Measurements from ENCODE around the gene USO1.

Gene USO1

DNA sequence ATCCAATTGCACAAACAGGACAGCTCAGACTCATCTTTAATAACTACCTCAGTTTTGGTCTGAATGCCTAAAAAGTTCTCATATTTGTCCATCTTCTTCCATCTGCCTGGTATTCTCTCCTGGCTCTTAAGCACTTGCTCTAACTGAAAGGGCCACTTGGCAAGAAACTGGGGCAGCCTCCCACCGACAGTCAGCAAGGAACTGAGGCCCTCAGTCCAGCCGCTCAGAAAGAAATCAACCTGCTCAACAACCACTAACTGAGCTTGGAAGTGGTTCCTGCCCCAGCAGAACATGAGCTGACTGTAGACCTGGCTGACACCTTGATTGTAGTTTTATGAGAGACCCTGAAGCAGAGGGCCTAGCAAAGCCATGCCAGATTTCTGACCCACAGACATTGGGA, 93.5 kb downstream of the USO1 start:
- Histone ChIP-seq H3K36me3 (ENCODE audit: insufficient read depth, low read length) (peaks cover 27% of the 10 kb centered on the region), H3K9me3 (ENCODE audit: low read depth, low read length) (no peaks in the 10 kb centered on the region), H3K27ac (no peak overlapping the region), H3K9ac (ENCODE audit: insufficient read length) (no peak overlapping the region), H3K4me3 (no peak overlapping the region)
- TF ChIP-seq EZH2 (IDR thresholded peaks at IDR 0.05) (no peak), FOXP2 (optimal IDR thresholded peaks at IDR 0.05; ENCODE audit: control extremely low read depth, extremely low read length, insufficient read depth) (no peak), POLR2AphosphoS5 (IDR thresholded peaks at IDR 0.05; ENCODE audit: borderline replicate concordance, low read depth, low read length) (no peak)
- no peak for DNase-seq (ENCODE audit: low read depth, low spot score)

DNA sequence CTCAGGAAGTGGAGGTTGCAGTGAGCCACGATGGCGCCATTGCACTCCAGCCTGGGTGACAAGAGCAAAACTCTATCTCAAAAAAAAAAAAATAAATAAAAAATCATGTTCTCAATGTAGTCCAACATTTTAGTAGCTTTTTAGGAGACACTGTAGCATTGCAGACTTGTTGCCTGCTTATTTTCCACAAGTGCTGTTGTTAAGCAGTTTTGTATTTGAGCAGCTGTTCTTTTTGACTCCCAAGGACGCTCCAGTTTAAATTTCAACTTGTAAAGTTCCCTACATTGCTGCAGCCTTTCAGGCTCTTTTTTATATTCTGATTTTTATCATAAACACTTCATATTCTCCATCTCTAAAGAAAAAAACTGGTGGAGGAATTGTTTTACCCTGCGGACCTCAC, 94.7 kb downstream of the USO1 start:
- H3K9ac ChIP-seq (ENCODE audit: insufficient read length): no peak overlapping the region
- no peaks in the 10 kb centered on the region for H3K9me3 ChIP-seq (ENCODE audit: low read depth, low read length)
- H3K36me3 ChIP-seq (ENCODE audit: insufficient read depth, low read length): peaks cover 15% of the 10 kb centered on the region
- H3K27ac ChIP-seq: no peak overlapping the region
- no peak for DNase-seq (ENCODE audit: low read depth, low spot score)
- TF ChIP-seq EZH2 (IDR thresholded peaks at IDR 0.05) (no peak), FOXP2 (optimal IDR thresholded peaks at IDR 0.05; ENCODE audit: control extremely low read depth, extremely low read length, insufficient read depth) (no peak), POLR2AphosphoS5 (IDR thresholded peaks at IDR 0.05; ENCODE audit: borderline replicate concordance, low read depth, low read length) (no peak)
- no peak overlapping the region for H3K4me3 ChIP-seq

DNA sequence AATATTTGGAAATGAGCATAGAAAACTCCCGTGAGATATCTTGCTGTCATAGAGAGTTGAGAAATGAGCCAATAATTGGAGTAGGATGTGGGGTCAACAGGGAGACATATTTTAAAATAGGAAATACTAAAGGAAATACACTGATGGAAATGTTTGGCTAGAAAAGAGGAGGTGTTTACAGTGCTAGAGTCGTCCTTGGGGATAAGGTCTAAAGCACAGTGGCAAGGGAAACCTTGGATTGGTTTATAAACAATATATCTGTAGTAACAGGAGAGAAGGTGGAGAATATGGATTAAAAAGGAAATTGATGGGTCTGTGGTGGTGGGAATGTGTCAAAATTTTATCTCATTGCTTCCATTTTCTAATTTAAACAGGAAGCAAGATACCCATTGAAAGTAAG, 95.8 kb downstream of the USO1 start:
- no peak overlapping the region for H3K27ac ChIP-seq
- TF ChIP-seq POLR2AphosphoS5 (IDR thresholded peaks at IDR 0.05; ENCODE audit: borderline replicate concordance, low read depth, low read length) (no peak), EZH2 (IDR thresholded peaks at IDR 0.05) (no peak), FOXP2 (optimal IDR thresholded peaks at IDR 0.05; ENCODE audit: control extremely low read depth, extremely low read length, insufficient read depth) (no peak)
- no peak overlapping the region for H3K9ac ChIP-seq (ENCODE audit: insufficient read length)
- no peak for DNase-seq (ENCODE audit: low read depth, low spot score)
- H3K9me3 ChIP-seq (ENCODE audit: low read depth, low read length): no peaks in the 10 kb centered on the region
- peaks cover 4% of the 10 kb centered on the region for H3K36me3 ChIP-seq (ENCODE audit: insufficient read depth, low read length)
- H3K4me3 ChIP-seq: no peak overlapping the region

DNA sequence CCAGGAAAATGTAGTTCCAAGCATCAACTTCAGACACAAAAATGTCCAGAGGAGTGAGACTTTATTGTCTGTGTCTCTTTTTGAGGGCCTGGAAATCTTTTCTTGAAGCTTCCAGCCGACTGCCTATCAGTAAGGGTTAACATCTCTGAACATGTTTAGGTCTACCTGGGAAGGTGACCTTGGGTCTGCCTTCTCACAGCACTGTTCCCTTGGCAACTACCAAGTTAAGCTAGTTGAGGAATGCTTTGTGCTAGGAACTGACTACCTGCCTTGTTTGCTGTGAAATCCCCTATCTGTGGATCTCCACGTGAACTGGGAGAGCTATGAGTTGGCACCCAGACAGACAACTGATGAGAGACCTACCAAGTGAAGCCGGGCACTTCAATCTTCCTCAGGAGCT, 96.3 kb downstream of the USO1 start:
- Histone ChIP-seq H3K9me3 (ENCODE audit: low read depth, low read length) (no peaks in the 10 kb centered on the region), H3K9ac (ENCODE audit: insufficient read length) (no peak overlapping the region), H3K4me3 (no peak overlapping the region), H3K27ac (no peak overlapping the region), H3K36me3 (ENCODE audit: insufficient read depth, low read length) (no peaks in the 10 kb centered on the region; the same call in 1 of the 2 replicates)
- no peak for DNase-seq (ENCODE audit: low read depth, low spot score)
- TF ChIP-seq EZH2 (IDR thresholded peaks at IDR 0.05) (no peak), POLR2AphosphoS5 (IDR thresholded peaks at IDR 0.05; ENCODE audit: borderline replicate concordance, low read depth, low read length) (no peak), FOXP2 (optimal IDR thresholded peaks at IDR 0.05; ENCODE audit: control extremely low read depth, extremely low read length, insufficient read depth) (no peak)

DNA sequence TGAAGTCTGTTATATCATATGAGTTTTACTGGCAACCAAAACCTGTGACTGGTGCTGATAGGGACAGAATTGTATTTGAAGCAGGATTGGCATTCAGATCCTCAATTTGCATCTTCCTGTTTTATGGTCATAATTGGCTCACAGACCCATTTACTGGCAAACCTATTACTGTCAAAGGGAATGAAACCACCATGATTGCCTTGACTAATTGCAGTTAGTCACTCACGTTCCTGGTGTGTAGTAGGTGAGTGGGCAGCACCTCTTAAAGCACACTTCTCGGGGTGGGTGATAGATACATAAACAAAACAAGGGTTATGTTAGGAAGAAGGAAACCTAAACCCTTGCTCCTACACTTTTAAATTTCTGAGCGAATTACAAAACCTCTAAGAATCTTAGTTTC, 96.8 kb downstream of the USO1 start:
- Histone ChIP-seq H3K4me3 (no peak overlapping the region), H3K36me3 (ENCODE audit: insufficient read depth, low read length) (no peaks in the 10 kb centered on the region; the same call in 1 of the 2 replicates), H3K27ac (no peak overlapping the region), H3K9ac (ENCODE audit: insufficient read length) (no peak overlapping the region), H3K9me3 (ENCODE audit: low read depth, low read length) (no peaks in the 10 kb centered on the region)
- no peak for DNase-seq (ENCODE audit: low read depth, low spot score)
- no peak for TF ChIP-seq EZH2 (IDR thresholded peaks at IDR 0.05)
- TF ChIP-seq POLR2AphosphoS5 (IDR thresholded peaks at IDR 0.05; ENCODE audit: borderline replicate concordance, low read depth, low read length): no peak
- TF ChIP-seq FOXP2 (optimal IDR thresholded peaks at IDR 0.05; ENCODE audit: control extremely low read depth, extremely low read length, insufficient read depth): no peak

DNA sequence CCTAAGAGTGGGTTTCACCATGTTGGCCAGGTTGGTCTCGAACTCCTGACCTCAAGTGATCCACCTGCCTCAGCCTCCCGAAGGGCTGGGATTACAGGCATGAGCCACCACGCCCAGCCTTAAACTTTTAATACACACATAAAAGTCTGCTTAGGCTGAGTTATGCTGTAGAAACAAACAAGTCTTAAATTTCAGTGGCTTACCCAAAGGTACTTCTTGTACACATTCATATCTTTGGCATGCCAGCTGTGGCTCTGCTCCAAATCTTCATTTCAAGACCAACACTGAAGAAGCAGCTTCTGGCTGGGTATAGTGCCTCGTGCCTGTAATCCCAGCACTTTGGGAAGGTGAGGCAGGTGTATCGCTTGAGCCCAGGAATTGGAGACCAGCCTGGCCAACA, 97.6 kb downstream of the USO1 start:
- Histone ChIP-seq H3K9ac (ENCODE audit: insufficient read length) (no peak overlapping the region), H3K9me3 (ENCODE audit: low read depth, low read length) (no peaks in the 10 kb centered on the region), H3K4me3 (no peak overlapping the region), H3K36me3 (ENCODE audit: insufficient read depth, low read length) (no peaks in the 10 kb centered on the region), H3K27ac (no peak overlapping the region)
- TF ChIP-seq POLR2AphosphoS5 (IDR thresholded peaks at IDR 0.05; ENCODE audit: borderline replicate concordance, low read depth, low read length): no peak
- TF ChIP-seq EZH2 (IDR thresholded peaks at IDR 0.05): no peak
- no peak for TF ChIP-seq FOXP2 (optimal IDR thresholded peaks at IDR 0.05; ENCODE audit: control extremely low read depth, extremely low read length, insufficient read depth)
- no peak for DNase-seq (ENCODE audit: low read depth, low spot score)

DNA sequence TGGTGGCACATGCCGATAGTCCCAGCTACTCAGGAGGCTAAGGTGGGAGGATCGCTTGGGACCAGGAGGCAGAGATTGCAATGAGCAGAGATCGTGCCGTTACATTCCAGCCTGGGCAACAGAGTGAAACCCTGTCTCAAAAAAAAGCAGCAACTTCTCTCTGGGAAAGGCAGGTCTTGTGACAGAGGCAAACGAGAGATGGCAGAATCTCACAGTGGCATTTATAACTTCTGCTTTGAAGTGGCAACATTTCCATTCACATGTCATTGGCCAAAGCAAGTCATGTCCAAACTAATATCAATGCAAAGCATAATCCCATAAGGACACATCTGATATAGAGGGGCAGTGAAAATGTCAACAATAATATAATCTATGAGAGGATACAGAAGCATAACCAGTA, 98.0 kb downstream of the USO1 start:
- no peak overlapping the region for H3K4me3 ChIP-seq
- TF ChIP-seq FOXP2 (optimal IDR thresholded peaks at IDR 0.05; ENCODE audit: control extremely low read depth, extremely low read length, insufficient read depth) (no peak), POLR2AphosphoS5 (IDR thresholded peaks at IDR 0.05; ENCODE audit: borderline replicate concordance, low read depth, low read length) (no peak), EZH2 (IDR thresholded peaks at IDR 0.05) (no peak)

DNA sequence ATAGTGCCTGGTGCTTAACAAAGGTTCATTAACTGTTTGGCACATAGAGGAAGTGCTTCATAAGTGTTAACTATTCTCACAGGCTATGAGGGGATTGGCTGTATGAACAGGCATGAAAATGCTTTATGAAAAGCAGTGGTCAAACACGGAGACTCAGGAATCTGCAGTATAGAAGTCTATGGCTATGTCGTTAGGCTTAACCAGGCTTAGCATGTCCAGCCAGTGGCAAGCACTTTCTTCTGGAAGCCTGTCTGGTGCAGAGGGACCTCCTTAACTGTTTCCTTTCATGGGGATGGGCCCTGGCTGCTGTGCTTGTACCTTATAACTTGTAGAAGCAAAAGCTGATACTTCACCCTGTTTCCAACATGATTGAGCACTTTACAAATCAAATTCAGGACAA, 99.4 kb downstream of the USO1 start:
- Histone ChIP-seq H3K4me3 (no peak overlapping the region), H3K9me3 (ENCODE audit: low read depth, low read length) (no peaks in the 10 kb centered on the region), H3K27ac (no peak overlapping the region), H3K36me3 (ENCODE audit: insufficient read depth, low read length) (no peaks in the 10 kb centered on the region), H3K9ac (ENCODE audit: insufficient read length) (no peak overlapping the region)
- TF ChIP-seq EZH2 (IDR thresholded peaks at IDR 0.05): no peak
- no peak for TF ChIP-seq FOXP2 (optimal IDR thresholded peaks at IDR 0.05; ENCODE audit: control extremely low read depth, extremely low read length, insufficient read depth)
- no peak for TF ChIP-seq POLR2AphosphoS5 (IDR thresholded peaks at IDR 0.05; ENCODE audit: borderline replicate concordance, low read depth, low read length)
- DNase-seq (ENCODE audit: low read depth, low spot score): no peak

More for the DNA sequence above, 98.0 kb downstream of the USO1 start:
- H3K9ac ChIP-seq (ENCODE audit: insufficient read length): no peak overlapping the region
- no peak for DNase-seq (ENCODE audit: low read depth, low spot score)
- no peaks in the 10 kb centered on the region for H3K9me3 ChIP-seq (ENCODE audit: low read depth, low read length)
- H3K27ac ChIP-seq: no peak overlapping the region
- H3K36me3 ChIP-seq (ENCODE audit: insufficient read depth, low read length): no peaks in the 10 kb centered on the region

DNA sequence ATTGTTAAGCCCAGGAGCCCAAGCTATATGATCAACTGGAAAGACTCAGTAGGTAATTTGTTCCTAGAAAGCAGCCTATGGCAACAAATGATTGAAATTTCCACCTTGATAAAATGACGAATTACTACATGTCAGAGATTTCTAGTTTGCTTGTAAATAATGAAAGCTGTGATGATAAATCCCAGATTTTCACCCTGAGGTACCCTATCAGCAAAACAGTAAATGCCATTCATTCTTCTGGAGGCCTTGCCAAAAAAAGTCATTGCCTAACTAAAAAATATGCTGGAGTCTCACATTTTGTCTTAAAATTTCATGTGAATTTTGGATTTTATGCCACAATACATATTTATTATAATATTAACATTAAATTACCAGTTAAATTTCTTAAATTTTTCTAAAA, 106.5 kb downstream of the USO1 start:
- no peak overlapping the region for H3K9ac ChIP-seq (ENCODE audit: insufficient read length)
- H3K9me3 ChIP-seq (ENCODE audit: low read depth, low read length): no peaks in the 10 kb centered on the region
- DNase-seq (ENCODE audit: low read depth, low spot score): no peak
- TF ChIP-seq POLR2AphosphoS5 (IDR thresholded peaks at IDR 0.05; ENCODE audit: borderline replicate concordance, low read depth, low read length): no peak
- no peak for TF ChIP-seq EZH2 (IDR thresholded peaks at IDR 0.05)
- no peak for TF ChIP-seq FOXP2 (optimal IDR thresholded peaks at IDR 0.05; ENCODE audit: control extremely low read depth, extremely low read length, insufficient read depth)
- H3K4me3 ChIP-seq: no peak overlapping the region
- no peaks in the 10 kb centered on the region for H3K36me3 ChIP-seq (ENCODE audit: insufficient read depth, low read length)
- H3K27ac ChIP-seq: no peak overlapping the region
